ENCODE results near the gene OPCML. TPM values are rescaled to one million over a fixed set of nuclear protein-coding genes. Genes with fewer than 3 reads are reported as not detected.

Gene OPCML
- total RNA-seq, 1 experiment from 2014 or later = not detected

- POLR2A ChIA-PET (ENCODE audit: unreplicated experiment) = no interaction called here
- Histone ChIP-seq H3K27me3 (ENCODE audit: insufficient read depth, low read depth) (0 out of 2 replicates have a peak, but pooled peaks cover 3% of the 10 kb centered on the region), H3K9me2 (ENCODE audit: insufficient read depth) (no peaks in the 10 kb centered on the region), H3K79me2 (ENCODE audit: low read depth) (no peaks in the 10 kb centered on the region), H3K4me2 (no peak overlapping the region), H2AFZ (no peak overlapping the region), H3K27ac (no peak overlapping the region), H3F3A (ENCODE audit: insufficient read depth, low read depth) (no peaks in the 10 kb centered on the region), H3K4me3 (no peak overlapping the region), H3K36me3 (ENCODE audit: low read depth) (no peaks in the 10 kb centered on the region), H3K9me3 (ENCODE audit: insufficient read depth, low read depth) (no peaks in the 10 kb centered on the region), H4K20me1 (ENCODE audit: insufficient read depth) (no peaks in the 10 kb centered on the region), H3K4me1 (replicated peaks; ENCODE audit: insufficient read depth) (no peaks in the 10 kb centered on the region)
- intact Hi-C loops (cut with micrococcal nuclease; ENCODE audit: unreplicated experiment) = no loop called here
- CTCF ChIA-PET = no interaction called here
- no peak for DNase-seq
- TF ChIP-seq CTCF (conservative IDR thresholded peaks at IDR 0.05) (no peak), EZH2 (IDR thresholded peaks at IDR 0.05; ENCODE audit: low read depth) (no peak)
- no TSS peak for BruUV-seq (replicated peaks)
Observed at GRCh38 chr11:133338588-133338987, 193.7 kb downstream of the OPCML start.

- intact Hi-C loops (cut with micrococcal nuclease; ENCODE audit: unreplicated experiment) = no loop called here
- CTCF ChIA-PET = no interaction called here
- Histone ChIP-seq H3K36me3 (ENCODE audit: low read depth) (no peaks in the 10 kb centered on the region), H4K20me1 (ENCODE audit: insufficient read depth) (no peaks in the 10 kb centered on the region), H3K4me3 (no peak overlapping the region), H3K27ac (no peak overlapping the region), H2AFZ (no peak overlapping the region), H3K4me1 (replicated peaks; ENCODE audit: insufficient read depth) (no peaks in the 10 kb centered on the region), H3K4me2 (no peak overlapping the region), H3K9me2 (ENCODE audit: insufficient read depth) (no peaks in the 10 kb centered on the region), H3K9me3 (ENCODE audit: insufficient read depth, low read depth) (no peaks in the 10 kb centered on the region), H3K79me2 (ENCODE audit: low read depth) (no peaks in the 10 kb centered on the region), H3F3A (ENCODE audit: insufficient read depth, low read depth) (no peaks in the 10 kb centered on the region), H3K27me3 (ENCODE audit: insufficient read depth, low read depth) (0 out of 2 replicates have a peak, but pooled peaks cover 3% of the 10 kb centered on the region)
- DNase-seq = no peak
- TF ChIP-seq EZH2 (IDR thresholded peaks at IDR 0.05; ENCODE audit: low read depth) = no peak
- no peak for TF ChIP-seq CTCF (conservative IDR thresholded peaks at IDR 0.05)
- POLR2A ChIA-PET (ENCODE audit: unreplicated experiment) = no interaction called here
- no TSS peak for BruUV-seq (replicated peaks)
Observed at GRCh38 chr11:133337951-133338418, 194.3 kb downstream of the OPCML start.

GRCh38 chr11:133337193-133337592, 195.1 kb downstream of the OPCML start:
- Histone ChIP-seq H3K4me2 (no peak overlapping the region), H3K79me2 (ENCODE audit: low read depth) (no peaks in the 10 kb centered on the region), H2AFZ (no peak overlapping the region), H3K9me3 (ENCODE audit: insufficient read depth, low read depth) (no peaks in the 10 kb centered on the region), H3K9me2 (ENCODE audit: insufficient read depth) (no peaks in the 10 kb centered on the region), H4K20me1 (ENCODE audit: insufficient read depth) (no peaks in the 10 kb centered on the region), H3K4me3 (no peak overlapping the region), H3K36me3 (ENCODE audit: low read depth) (no peaks in the 10 kb centered on the region), H3F3A (ENCODE audit: insufficient read depth, low read depth) (no peaks in the 10 kb centered on the region), H3K27ac (no peak overlapping the region), H3K27me3 (ENCODE audit: insufficient read depth, low read depth) (0 out of 2 replicates have a peak, but pooled peaks cover 3% of the 10 kb centered on the region), H3K4me1 (replicated peaks; ENCODE audit: insufficient read depth) (no peaks in the 10 kb centered on the region)
- BruUV-seq (replicated peaks) = no TSS peak
- intact Hi-C loops (cut with micrococcal nuclease; ENCODE audit: unreplicated experiment) = no loop called here
- DNase-seq = no peak
- ChIA-PET POLR2A (ENCODE audit: unreplicated experiment) (no interaction called here), CTCF (no interaction called here)
- no peak for TF ChIP-seq CTCF (conservative IDR thresholded peaks at IDR 0.05)
- no peak for TF ChIP-seq EZH2 (IDR thresholded peaks at IDR 0.05; ENCODE audit: low read depth)

Measured in PC-9 (cell line).